ENCODE measurements around the gene MSX1. TPM values are rescaled to one million over a fixed set of nuclear protein-coding genes. Genes with fewer than 3 reads are reported as not detected.

MSX1 gene
- total RNA-seq, 1 donor from 2014 or later = 1.6 TPM

- TF ChIP-seq CTCF (conservative IDR thresholded peaks at IDR 0.05; ENCODE audit: low read depth, low read length) = no peak
- DNase-seq (ENCODE audit: low read depth) = no peak
- H3K4me3 ChIP-seq (ENCODE audit: low read depth, low read length) = peak overlapping the region; percentile 60
Measured at GRCh38 chr4:4860600-4861389, 1.3 kb downstream of the MSX1 start.

GRCh38 chr4:4861390-4862018 is 2.0 kb downstream of the MSX1 start:
- no peak for TF ChIP-seq CTCF (conservative IDR thresholded peaks at IDR 0.05; ENCODE audit: low read depth, low read length)
- H3K4me3 ChIP-seq (ENCODE audit: low read depth, low read length) = no peak overlapping the region
- DNase-seq (ENCODE audit: low read depth) = no peak

- TF ChIP-seq CTCF (conservative IDR thresholded peaks at IDR 0.05; ENCODE audit: low read depth, low read length) = no peak
- DNase-seq (ENCODE audit: low read depth) = no peak
- H3K4me3 ChIP-seq (ENCODE audit: low read depth, low read length) = no peak overlapping the region
Measured at GRCh38 chr4:4862071-4862551, 2.6 kb downstream of the MSX1 start.

- no peak overlapping the region for H3K4me3 ChIP-seq (ENCODE audit: low read depth, low read length)
- TF ChIP-seq CTCF (conservative IDR thresholded peaks at IDR 0.05; ENCODE audit: low read depth, low read length) = no peak
- DNase-seq (ENCODE audit: low read depth) = no peak
Measured at GRCh38 chr4:4862665-4863482, 3.4 kb downstream of the MSX1 start.

- no peak for TF ChIP-seq CTCF (conservative IDR thresholded peaks at IDR 0.05; ENCODE audit: low read depth, low read length)
- DNase-seq (ENCODE audit: low read depth) = no peak
- no peak overlapping the region for H3K4me3 ChIP-seq (ENCODE audit: low read depth, low read length)
Measured at GRCh38 chr4:4864443-4864939, 5.0 kb downstream of the MSX1 start.

- no peak for TF ChIP-seq CTCF (conservative IDR thresholded peaks at IDR 0.05; ENCODE audit: low read depth, low read length)
- no peak overlapping the region for H3K4me3 ChIP-seq (ENCODE audit: low read depth, low read length)
- no peak for DNase-seq (ENCODE audit: low read depth)
Measured at GRCh38 chr4:4864940-4865704, 5.7 kb downstream of the MSX1 start.

Measured in epithelial cell of proximal tubule (primary cell).